HG02852 (cell line): Measurements from ENCODE around the gene POLN.
"Not testable (repeated sequence)": the region's sequence is repeated elsewhere in the genome, so short reads cannot be mapped to it uniquely, and the experiment has no call there.

Experiments
- ATAC-seq: cut with Tn5 transposase; IDR thresholded peaks from one replicate; pipeline ENCODE4 v1.9.1; 2021; ENCODE audit warnings: mild to moderate bottlenecking, moderate library complexity; ENCODE audit not compliant: unreplicated experiment

POLN gene

DNA sequence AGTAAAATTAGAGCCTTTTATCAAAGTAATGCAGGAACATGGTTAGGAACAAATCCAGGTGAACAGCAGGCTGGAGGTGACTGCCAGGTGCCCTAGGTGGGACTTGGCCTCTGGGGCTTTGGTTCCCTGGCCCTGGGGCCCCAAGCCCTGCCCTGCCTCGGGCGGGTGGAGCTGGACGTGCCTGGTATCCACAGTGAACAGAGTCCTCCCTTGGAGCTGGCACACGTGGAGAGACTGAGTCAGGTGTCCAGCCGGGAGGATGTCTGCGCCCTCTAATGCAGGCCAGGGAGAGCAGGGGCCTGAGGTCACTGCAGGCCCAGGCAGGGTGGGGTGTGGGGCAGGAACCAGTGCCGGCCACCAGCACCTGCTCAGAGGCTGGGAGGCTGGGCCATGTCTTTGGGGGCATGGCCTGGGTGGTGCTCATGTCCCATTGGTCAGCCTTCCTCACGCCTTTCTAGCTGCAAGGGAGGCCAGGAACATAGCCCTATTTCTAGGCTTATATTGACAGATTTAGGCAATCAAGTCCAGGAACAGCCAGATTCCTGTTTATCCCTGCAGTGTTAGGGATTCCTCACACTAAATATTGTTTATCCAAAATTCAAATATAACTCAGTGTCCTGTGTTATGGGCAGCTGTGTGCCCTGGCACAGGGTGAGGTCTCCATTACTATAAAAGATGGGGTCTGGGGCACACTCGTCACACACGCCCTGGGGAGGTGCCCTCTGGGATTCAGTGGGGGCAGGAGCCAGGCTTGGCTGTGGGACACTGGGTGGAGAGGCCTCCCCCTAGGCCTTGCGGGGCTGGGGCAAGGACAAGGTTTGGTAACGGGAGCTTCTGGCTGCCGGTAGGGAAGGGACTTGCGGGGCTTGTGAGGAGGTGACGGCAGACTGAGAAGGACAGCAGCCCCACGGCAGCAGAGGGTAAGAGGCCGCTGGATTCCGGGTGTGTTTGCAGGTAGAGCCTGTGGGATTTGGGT lies 197.1 kb downstream of the POLN start:
- ATAC-seq, result no peak

DNA sequence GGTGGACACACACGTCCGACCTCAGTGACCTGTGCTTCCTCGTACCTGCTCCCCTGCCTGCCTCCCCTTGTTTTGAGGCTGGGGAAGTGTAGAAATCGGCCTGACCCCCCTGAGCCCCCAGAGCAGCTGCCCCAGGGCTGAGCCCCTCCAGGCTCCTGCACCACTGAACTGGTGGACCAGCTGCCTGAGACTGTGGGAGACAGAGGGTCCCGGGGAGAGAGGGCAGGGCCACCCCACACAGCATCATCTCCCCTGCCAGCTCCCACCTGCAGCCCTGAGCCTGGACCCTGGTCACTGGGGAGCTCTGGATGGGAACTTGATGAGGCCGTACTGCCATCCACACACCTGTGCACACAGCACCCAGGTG lies 197.8 kb downstream of the POLN start:
- no peak for ATAC-seq

DNA sequence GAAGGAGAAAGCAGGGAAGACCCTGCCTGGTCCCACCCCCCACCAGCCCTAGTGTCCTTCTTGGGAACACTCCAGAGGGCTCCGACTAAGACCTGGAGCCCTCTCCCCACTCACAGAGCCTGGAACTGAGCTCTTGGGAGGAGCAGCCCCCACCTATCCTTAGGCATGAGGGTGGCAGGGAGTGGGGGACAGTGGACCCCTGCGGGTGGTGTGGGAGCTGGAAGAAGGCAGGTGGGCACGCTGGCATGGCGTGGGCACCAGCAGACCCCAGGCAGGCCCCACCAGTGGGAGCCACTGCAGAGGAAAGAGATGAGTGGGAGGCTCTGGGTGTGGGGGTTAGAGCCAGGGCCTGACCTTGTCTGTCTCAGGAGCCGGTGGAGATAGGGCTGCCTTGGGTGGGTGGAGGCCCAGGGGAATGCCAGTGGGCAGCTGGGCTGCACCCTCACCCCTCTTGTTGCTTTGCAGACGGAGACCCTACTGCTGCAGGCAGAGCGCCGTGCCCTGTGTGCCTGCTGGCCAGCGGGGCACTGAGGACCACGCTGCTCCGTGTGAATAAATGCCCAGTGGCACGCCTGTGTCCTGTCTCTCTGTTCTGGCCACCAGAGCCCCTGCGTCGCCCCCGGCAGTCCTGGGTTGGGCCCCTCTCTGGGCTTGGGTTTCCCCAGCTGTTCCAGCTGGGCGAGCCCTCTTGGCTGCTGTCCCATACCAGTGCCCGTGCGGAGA lies 198.4 kb downstream of the POLN start:
- no peak for ATAC-seq

DNA sequence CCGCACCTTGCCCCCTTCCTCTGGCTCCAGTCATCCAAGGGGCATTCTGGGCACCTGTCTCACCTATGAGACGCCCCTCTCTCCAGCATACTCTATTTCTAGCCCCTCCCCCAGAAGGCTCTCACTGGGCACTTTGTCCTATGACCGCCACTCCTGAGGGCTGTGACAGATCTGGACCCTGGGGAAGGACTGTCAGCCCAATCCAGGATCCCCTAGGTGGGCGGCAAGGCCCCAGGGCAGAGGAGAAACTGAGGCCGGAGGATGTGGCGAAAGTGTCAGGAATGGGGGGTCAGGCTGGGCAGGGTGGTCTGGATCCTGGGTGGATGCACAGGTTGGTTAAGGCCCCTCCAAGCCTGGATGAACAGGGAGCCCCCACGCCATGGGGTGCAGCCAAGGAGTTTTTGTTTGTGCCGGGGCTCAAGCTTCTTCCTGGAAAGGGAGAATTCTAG lies 198.9 kb downstream of the POLN start:
- no peak for ATAC-seq

DNA sequence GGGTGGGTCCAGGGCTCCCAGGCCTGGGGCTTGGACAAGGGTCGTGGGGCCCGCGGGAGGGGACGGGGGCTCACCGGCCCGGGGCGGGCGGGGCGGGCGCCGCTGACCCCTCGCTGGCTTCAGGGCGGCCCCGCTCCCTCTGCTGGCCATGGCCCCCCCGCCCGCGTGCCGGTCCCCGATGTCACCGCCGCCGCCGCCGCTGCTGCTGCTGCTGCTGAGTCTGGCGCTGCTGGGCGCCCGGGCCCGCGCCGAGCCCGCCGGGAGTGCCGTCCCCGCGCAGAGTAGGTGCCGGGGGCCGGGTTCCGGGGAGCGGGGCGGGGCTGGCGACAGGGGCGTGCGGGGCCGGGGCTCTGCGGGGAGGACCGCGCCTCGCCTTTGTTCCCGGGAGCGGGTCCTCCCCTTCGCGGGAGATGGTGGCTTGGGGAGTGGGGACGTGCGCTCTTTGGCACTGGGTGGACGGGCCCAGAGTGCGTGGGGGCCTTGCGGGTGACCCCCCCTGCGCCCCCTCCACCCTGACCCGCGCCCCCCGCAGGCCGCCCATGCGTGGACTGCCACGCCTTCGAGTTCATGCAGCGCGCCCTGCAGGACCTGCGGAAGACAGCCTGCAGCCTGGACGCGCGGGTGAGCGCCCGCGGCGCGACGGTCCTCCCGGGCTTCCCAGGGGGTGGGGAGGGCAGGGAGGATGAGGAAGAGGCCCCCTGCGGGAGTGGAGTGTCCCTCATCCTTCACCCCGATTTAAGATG lies 199.5 kb downstream of the POLN start:
- peak; percentile 38 for ATAC-seq

DNA sequence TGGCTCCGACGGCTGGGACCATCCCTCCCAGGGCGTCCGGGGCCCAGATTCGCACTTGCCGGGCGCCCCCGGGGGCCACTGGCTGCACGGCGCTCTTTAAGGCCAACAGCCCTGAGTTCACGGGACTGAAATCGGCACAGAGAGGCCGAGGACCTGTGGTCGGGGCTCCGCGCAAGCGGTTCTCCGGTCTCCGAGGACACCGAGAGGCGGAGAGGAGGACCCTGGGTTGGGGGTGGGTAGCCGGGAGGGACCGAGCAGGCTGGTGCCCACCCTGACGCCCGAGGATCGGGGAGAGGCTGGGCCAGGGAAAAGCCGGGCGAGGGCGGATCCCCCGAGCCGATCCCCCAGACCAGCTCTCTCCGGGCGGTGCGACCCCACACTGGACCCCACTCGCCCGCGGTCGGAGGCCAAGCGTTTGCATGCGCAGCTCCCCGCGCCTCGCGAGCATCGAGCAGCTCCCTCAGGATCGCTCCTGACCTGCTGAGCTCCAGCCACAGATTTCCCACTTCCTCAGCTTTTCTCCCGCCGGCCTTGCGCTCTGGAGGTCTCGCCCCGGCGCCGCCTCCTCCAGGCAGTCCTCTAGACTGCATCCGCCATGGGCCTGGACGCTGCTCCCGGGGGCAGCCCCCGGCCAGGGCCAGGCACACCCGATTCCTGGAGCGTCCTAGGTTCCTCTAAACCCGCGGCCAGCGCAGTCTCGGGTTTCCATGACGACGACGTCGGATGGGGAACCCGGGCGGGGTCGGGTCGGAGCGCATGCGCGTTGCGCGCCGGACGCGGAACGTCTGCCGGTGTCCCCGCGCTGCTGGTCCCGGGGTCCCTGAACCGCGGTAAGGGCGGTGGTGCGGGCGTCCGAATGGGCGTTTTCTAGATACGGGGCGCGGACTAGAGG lies 200.4 kb downstream of the POLN start:
- ATAC-seq, result peak; percentile 81

DNA sequence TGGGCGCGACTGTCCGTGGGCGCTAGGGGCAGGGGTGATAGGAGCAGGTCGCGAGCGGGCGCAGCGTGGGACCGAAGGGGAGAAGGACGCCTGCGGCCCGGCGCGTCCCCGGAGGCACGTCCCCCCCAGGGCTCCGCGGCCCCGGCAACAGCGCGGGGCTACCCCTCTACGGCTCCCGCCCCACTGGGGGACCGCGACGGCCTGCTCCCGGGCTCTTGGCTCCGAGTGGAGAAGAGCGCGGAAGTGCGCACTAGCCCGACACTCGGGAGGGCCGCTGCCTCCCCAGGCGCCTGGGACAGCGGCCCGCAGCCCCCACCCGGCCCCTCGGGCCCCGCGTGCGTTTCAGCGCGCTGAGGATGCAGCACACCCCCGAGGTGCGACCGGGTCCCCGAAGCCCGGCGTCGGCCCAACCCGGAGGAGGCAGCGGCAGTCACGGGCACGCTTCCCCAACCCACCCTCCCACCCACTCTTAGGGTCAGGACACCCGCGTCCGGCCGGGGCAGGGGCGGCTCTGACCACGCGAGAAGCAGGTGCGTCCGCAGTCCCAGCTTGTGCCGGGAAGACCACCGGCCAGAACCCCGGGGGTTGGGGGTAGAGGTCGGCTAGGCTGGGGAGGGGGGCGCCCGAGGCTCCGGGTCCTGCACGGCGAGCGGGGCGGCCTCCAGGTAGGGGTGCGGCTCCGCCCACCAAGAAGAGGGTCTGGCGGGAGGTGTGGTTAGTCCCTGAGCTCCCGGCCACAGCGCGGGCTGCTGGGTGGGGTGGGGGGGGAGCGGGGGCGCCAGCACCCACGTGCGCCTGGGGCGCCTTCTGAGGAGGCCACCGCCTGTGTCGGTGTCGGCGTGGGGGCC lies 201.3 kb downstream of the POLN start:
- no peak for ATAC-seq

DNA sequence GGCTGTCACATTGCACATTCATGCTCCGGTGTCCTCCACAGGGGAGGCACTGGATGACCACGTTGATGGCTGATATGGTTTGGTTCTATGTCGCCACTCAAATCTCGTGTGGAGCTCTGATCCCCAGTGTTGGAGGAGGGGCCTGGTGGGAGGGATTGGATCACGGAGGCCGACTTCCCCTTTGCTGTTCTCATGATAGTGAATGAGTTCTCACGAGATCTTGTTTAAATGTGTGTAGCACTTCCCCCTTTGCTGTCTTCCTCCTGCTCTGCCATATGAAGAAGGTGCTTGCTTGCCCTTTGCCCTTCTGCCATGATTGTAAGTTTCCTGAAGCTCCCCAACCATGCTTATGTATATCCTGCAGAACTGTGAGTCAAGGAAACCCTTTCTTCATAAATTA lies 205.1 kb downstream of the POLN start:
- no peak for ATAC-seq

DNA sequence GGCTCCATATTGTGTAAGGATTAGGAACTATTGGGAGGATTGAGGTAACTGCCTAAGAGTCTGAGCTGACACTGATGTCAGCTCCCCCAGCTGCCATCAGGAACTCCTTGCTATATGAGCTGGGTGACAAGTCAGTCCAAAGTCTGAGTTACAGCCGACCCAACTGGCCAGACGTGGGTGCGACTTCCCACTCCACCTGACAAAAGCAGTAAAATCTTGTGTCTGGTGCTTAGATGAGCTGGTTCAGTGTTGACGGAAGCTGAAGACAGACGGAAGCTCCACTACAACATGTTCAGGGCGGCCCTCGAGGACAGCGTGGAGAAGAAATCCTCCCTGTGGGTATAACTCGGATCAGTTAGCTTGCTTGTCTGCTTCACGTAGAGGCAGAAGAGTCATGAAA lies 205.6 kb downstream of the POLN start:
- ATAC-seq, result no peak

DNA sequence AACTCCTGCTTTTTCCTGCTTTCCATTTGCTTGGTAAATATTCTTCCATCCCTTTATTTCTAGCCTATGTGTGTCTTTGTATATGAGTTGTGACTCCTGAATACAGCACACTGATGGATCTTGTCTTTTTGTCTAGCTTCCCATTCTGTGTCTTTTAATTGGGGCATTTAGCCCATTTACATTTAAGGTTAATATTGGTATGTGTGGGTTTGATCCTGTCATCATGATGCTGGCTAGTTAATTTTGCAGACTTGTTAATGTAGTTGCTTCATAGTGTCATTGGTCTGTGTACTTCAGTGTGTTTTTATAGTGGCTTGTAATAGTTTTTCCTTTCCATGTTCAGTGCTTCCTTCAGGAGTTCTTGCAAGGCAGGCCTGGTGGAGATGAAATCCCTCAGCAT lies 210.8 kb downstream of the POLN start:
- ATAC-seq, result not testable (repeated sequence)

DNA sequence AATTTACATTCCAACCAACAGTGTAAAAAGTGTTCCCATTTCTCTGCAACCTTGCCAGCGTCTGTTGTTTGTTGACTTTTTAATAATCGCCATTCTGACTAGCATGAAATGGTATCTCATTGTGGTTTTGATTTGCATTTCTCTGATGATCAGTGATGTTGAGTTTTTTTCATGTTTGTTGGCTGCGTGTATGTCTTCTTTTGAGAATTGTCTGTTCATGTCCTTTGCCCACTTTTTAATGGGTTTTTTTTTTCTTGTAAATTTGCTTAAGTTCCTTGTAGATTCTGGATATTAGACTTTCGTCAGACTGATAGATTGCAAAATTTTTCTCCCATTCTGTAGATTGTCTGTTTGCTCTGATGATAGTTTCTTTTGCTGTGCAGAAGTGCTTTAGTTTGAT lies 214.8 kb downstream of the POLN start:
- not testable (repeated sequence) for ATAC-seq

DNA sequence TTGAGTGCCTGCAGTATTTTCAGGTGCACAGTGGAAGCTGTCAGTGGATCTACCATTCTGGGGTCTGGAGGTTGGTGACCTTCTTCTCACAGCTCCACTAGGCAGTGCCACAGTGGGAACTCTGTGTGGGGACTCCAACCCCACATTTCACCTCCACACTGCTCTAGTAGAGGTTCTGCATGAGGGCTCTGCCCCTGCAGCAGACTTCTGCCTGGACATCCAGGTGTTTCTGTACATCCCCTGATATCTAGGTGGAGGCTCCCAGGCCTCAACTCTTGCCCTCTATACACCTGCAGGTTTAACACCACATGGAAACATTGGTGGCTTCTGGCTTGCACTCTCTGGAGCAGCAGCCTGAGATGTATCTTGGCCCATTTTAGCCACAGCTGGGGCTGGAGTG lies 216.1 kb downstream of the POLN start:
- ATAC-seq, result no peak

DNA sequence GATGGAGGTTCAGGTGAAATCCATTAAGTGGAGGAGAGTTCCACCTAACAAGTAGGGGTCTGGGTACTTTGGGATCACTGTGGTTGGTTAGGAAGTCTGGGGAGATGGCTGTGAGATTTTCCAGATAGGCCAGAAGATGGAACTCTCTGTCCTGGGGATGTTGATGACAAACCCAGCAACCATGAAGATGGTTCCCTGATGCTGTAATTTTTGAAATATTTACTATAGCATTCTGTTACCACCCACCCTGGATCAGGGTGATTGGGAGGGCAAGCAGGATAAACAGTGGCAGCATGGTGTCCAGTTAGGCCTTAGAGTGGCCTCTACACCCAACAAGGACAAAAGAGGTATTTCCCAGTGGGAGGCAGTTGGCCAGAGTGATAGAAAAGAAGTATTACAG lies 217.2 kb downstream of the POLN start:
- ATAC-seq, result no peak
